Stimulated activated CD8-positive, alpha-beta memory T cell treated with anti-CD3 and anti-CD28 coated beads, Interleukin-2, amount 100 ng/mL, for 1 hour (primary cell): ENCODE measurements around the gene STAC3.

ENCODE experiments used
- DNase-seq, 2 donors: peaks; one replicate each; pipeline ENCODE4 v3.0.0-alpha.2; 2020; ENCODE audit warnings: low read depth in 2 of 2

The STAC3 gene

DNA sequence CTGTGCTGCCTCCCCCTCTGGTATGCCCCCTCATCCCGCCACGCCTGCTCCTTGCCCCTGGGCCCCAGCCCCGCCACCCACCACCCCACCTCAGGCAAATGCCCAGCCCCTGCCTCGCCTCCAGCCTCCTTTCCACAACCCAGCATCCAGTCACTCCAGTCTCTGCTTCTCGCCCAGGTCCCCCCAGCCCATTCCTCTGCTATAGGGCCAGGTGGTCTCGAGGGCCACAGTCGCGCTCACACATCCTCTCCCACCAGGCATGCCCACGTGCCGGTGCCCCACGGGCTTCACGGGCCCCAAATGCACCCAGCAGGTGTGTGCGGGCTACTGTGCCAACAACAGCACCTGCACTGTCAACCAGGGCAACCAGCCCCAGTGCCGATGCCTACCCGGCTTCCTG, 40.5 kb downstream of the STAC3 start:
- no peak for DNase-seq

DNA sequence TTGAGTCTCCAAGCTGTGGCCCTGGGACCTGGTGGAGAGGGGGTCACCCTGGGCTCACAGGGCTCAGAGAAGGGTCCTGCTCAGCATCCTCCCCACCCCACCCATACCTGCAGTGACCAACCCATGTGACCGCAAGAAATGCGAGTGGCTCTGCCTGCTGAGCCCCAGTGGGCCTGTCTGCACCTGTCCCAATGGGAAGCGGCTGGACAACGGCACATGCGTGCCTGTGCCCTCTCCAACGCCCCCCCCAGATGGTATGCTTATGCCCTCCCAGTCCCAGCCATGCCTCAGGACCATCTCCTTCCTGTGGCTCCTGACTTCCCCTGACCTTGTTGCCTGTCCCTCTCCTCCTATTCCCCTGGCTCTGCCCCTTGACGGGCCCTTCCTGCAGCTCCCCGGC, 41.1 kb downstream of the STAC3 start:
- no peak for DNase-seq

DNA sequence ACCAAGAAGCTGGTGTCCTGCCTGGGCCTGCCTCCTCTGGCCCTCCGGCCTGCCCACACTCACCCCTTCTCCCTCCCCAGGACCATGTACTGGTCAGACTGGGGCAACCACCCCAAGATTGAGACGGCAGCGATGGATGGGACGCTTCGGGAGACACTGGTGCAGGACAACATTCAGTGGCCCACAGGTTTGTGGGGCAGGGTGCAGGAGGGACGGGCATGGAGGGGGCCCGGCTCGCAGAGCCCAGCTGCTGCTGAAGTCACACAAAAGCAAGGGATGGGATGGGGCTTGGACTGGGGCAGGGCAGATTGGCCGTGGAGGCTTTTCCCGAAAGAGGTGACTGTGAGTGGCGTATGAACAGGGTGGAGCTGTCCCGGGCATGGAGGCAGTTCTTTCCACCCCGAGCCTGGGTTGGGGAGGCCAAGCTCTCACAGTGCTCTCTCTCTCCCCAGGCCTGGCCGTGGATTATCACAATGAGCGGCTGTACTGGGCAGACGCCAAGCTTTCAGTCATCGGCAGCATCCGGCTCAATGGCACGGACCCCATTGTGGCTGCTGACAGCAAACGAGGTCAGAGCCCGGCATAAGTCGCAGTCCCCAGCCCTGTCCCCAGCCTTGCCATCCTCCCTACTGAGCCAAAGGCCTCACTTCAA, 42.2 kb downstream of the STAC3 start:
- no peak for DNase-seq

- DNase-seq = no peak
Measured at GRCh38 chr12:57207731-57208630, 43.0 kb downstream of the STAC3 start.

GRCh38 chr12:57205931-57206330, 45.1 kb downstream of the STAC3 start:
- no peak for DNase-seq

GRCh38 chr12:57205186-57205585, 45.8 kb downstream of the STAC3 start:
- no peak for DNase-seq

- no peak for DNase-seq
Measured at GRCh38 chr12:57204454-57204853, 46.5 kb downstream of the STAC3 start.

- DNase-seq = no peak
Measured at GRCh38 chr12:57203791-57204190, 47.2 kb downstream of the STAC3 start.

- no peak for DNase-seq
Measured at GRCh38 chr12:57203201-57203600, 47.8 kb downstream of the STAC3 start.

GRCh38 chr12:57202321-57202720, 48.7 kb downstream of the STAC3 start:
- DNase-seq = no peak

- no peak for DNase-seq
Measured at GRCh38 chr12:57201631-57202030, 49.4 kb downstream of the STAC3 start.

DNA sequence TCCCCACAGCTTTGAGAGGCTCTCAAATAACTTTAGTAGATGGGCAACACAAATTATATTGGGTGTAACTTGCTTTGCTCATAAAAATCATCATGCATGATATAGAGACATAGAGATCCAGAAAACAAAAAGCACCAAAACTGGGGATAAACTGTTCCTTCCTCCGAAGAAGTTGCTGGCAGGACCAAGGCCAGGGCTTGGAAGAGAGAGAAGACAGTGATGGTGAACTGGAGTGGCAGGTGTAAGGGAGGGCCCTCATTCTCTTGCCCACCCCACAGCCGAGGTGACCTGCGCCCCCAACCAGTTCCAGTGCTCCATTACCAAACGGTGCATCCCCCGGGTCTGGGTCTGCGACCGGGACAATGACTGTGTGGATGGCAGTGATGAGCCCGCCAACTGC, 49.8 kb downstream of the STAC3 start:
- no peak for DNase-seq

GRCh38 chr12:57200497-57200896, 50.5 kb downstream of the STAC3 start:
- DNase-seq = no peak

DNA sequence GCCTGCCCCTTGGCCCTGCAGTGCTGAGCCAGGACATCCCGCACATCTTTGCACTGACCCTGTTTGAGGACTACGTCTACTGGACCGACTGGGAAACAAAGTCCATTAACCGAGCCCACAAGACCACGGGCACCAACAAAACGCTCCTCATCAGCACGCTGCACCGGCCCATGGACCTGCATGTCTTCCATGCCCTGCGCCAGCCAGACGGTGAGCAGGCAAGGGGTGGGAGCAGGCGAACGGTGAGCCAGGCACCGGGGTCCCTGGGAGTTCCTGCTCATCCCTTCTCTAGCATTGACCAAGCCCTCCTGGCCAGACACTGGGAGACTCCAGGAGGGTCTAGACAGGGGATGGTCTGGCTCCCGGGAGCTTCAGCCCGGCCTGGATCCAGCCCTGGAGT, 51.8 kb downstream of the STAC3 start:
- no peak for DNase-seq

GRCh38 chr12:57198329-57198728, 52.7 kb downstream of the STAC3 start:
- DNase-seq = no peak

DNA sequence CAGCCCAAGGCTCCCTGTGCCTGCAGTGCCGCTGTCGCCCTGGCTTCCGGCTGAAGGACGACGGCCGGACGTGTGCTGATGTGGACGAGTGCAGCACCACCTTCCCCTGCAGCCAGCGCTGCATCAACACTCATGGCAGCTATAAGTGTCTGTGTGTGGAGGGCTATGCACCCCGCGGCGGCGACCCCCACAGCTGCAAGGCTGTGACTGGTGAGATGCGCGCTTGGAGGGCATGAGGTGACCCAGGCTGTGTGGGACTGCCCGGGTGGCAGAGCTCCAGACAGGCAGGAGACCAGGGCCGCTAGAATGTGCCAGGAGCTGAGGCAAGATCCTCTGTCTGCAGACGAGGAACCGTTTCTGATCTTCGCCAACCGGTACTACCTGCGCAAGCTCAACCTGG, 54.0 kb downstream of the STAC3 start:
- DNase-seq = no peak

- no peak for DNase-seq
Measured at GRCh38 chr12:57196439-57196838, 54.5 kb downstream of the STAC3 start.

DNA sequence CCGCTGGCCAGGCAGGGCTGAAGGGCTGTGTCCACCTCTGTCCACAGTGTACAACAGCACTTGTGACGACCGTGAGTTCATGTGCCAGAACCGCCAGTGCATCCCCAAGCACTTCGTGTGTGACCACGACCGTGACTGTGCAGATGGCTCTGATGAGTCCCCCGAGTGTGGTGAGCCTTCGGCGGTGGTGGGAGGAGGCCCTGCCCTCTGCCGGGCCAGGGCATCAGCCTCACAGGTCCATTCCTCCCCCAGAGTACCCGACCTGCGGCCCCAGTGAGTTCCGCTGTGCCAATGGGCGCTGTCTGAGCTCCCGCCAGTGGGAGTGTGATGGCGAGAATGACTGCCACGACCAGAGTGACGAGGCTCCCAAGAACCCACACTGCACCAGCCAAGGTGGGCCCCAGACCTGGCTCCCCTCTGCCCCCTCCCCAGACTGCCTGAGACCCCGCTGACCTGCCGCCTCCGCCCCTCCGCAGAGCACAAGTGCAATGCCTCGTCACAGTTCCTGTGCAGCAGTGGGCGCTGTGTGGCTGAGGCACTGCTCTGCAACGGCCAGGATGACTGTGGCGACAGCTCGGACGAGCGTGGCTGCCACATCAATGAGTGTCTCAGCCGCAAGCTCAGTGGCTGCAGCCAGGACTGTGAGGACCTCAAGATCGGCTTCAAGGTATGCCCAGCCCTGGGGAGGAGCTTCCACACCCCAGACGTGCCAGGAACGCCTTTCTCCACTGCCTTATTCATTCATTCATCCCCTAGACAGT, 55.2 kb downstream of the STAC3 start:
- no peak for DNase-seq

DNA sequence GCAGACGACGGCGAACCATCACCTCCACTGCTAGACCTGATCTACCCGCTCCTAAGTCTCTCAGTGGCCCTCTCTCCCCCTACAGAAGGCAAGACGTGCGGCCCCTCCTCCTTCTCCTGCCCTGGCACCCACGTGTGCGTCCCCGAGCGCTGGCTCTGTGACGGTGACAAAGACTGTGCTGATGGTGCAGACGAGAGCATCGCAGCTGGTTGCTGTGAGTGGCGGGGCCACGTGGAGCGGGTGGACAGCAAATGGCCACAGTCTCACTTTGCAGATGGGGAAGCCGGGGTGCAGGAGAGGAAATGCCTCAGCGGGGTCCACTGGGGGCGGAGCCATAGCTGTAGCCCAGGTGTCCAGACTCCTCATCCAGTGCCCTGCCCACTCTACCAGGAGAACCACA, 55.8 kb downstream of the STAC3 start:
- DNase-seq = no peak

DNA sequence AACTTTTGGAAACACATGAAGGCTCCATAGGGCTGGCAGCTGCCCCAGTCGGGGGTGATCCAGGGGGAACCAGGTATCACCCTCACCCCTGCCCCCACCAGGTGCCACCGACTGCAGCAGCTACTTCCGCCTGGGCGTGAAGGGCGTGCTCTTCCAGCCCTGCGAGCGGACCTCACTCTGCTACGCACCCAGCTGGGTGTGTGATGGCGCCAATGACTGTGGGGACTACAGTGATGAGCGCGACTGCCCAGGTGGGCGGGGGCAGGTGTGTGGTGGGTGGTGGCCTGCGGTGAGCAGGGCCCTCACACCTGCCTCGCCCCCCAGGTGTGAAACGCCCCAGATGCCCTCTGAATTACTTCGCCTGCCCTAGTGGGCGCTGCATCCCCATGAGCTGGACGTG, 56.7 kb downstream of the STAC3 start:
- no peak for DNase-seq

- no peak for DNase-seq
Measured at GRCh38 chr12:57193706-57194245, 57.2 kb downstream of the STAC3 start.
